GM12873 (cell line): ENCODE measurements around the gene TBX19.

Experiments used
- TF ChIP-seq, protein P1 (sequence below): IDR thresholded peaks from 2 replicates; pipeline ENCODE4 v1.5.1; 2012; ENCODE audit warnings: low read depth, mild to moderate bottlenecking, moderate library complexity, low read length, control low read depth; ENCODE audit not compliant: insufficient read depth; ENCODE audit errors: missing control alignments

Gene TBX19

DNA sequence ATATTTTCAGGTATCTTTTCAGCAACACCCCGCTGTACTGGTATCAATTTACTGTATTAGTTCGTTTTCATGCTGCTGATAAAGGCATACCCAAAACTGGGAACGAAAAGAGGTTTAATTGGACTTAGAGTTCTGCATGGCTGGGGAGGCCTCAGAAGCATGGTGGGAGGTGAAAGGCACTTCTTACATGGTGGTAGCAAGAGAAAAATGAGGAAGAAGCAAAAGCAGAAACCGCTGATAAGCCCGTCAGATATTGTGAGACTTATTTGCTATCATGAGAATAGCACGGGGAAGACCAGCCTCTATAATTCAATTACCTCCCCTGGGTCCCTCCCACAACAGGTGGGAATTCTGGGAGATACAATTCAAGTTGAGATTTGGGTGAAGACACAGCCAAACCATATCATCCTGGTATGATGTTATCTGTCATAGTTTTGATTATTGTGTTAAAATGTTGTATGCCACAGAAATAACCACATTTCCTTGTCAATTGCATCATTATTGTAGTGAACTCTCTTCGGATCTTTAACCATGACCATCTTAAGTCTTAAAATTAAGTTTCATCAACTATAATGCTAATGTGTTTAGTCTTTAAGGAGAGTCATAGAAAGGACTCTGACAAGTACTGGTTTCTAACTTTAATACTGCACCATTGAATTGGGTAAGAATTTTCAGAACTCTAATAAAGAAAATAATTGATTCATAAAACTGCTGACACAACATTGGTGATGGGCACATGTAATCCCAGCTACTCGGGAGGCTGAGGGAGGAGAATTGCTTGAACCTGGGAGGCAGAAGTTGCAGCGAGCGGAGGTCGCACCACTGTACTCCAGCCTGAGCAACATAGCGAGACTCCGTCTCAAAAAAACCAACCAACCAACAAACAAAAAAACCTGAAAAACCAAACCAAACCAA lies 58.2 kb downstream of the TBX19 start:
- TF ChIP-seq, protein P1, sequence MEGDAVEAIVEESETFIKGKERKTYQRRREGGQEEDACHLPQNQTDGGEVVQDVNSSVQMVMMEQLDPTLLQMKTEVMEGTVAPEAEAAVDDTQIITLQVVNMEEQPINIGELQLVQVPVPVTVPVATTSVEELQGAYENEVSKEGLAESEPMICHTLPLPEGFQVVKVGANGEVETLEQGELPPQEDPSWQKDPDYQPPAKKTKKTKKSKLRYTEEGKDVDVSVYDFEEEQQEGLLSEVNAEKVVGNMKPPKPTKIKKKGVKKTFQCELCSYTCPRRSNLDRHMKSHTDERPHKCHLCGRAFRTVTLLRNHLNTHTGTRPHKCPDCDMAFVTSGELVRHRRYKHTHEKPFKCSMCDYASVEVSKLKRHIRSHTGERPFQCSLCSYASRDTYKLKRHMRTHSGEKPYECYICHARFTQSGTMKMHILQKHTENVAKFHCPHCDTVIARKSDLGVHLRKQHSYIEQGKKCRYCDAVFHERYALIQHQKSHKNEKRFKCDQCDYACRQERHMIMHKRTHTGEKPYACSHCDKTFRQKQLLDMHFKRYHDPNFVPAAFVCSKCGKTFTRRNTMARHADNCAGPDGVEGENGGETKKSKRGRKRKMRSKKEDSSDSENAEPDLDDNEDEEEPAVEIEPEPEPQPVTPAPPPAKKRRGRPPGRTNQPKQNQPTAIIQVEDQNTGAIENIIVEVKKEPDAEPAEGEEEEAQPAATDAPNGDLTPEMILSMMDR: no peak

DNA sequence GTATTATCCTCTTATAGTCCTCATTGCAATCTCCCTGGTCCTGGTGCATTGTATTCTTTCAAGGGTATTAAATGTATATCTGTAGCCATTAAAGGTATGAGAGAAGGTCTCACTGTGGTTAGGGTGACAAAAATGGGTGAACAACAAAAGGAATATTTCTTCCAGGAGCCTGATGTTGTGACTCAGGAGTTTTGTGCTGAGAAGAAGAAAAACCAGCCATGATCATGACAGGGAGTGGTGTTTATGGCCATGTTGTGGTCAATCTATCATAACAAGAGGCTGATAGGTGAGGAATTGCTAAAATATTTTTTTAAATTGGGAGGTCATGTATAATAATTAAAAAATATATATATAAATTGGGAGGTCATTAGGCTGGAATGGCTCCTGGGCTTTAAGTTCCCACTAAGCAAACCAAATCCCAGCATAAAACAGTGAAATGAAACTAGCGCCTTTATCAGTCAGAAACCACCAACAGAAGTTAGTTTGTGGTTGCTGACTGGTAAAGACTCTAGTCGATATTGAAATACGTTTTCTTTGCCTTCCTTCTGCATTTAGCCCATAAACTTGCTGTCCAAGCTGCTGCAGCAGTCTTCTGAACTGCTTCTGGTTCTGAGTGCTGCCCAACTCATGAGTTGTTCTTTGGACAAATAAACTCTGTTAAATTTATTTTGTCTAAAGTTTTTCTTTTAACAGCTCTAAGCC lies 60.3 kb downstream of the TBX19 start:
- TF ChIP-seq, protein P1: no peak

DNA sequence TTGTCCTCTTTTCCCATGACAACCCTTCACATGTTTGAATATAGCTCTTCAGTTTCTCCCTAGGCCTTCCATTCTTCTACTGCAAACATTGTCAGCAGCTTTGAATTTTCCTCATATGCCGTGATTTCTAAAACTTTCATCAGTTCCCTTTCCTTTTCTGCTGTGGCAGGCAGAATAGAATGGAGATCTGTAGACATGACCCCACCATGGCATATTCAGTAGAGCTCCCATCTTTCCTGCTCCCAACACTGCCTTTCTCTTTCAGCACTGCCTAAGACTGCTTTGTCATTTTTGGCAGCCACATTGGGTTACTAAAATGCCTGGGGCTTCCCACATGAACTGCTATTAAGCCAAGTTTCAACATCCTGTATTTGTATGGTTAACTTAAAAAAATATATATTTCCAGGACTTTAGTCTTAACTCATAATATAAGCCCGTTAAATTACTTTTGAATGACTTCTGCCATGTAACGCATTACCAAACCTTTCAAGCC lies 60.9 kb downstream of the TBX19 start:
- TF ChIP-seq, protein P1: no peak

DNA sequence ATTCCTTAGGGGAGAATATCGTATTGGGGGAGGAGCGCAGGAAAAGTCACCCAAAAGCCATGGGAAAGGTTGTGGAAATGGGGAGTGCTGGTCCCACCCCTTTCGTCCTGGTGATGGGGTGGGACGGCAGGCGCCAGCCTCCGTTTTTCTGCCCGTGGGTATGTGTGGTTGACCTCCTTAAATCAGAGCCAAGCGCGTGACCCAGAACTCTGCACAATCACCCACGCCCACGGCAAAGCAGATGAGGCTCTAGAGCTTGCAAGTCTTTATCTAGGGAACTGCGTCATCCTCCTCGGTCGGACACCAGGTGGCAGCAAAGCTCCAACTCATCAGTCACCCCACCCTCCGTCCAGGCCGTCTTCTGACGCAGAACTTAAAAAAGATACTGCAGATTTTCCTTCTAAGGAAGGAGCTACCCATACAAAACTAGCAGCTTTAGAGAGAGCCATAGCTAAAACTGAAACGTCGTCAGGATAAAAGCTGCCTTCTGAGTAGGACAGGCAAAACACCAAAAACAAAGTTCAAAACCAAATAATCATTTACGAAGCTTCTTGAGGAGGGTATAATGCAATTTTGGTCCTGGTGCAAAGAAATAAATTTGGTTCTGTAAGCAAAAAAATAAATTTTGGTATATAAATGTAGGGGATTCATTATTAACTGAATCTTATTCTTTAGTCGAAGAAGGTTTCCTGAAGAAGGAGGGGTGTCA lies 62.0 kb downstream of the TBX19 start:
- TF ChIP-seq, protein P1: peak; percentile 86

DNA sequence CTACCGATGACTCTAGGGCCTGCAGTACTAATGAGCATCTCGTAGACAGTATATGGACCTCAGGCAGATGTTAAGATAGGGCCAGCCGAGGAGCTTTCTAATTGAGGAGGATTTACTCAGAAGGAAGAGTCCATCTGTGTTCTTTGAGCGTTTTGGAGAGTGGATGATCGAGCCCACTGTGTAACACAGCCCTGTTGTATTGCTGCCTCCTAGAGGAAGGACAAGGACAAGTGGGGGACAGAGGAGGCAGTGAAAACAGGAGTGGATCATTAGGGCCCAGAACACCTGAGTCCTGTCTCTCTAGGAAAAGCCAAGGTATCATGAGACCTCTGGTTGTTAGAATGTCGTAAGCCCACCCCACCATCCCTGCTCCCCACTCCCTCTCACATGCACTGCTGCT lies 62.9 kb downstream of the TBX19 start:
- TF ChIP-seq, protein P1: peak; percentile 32

DNA sequence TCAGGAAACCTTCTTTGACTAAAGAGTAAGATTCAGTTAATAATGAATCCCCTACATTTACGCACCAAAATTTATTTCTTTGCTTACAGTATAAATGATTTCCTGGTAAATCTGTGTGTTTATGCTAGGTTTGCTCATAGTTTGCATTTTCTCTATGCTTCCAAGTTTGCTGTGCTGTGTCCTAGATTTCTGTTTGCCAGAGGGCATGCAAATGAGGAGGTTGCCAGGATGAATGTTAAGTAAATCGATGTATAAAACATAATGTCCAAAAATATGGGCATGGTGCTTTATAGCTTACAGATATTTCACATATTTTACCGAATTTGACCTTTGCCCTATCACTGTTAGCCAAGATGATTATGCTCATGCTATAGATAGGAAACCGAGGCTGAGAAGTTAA lies 63.8 kb downstream of the TBX19 start:
- TF ChIP-seq, protein P1: no peak
